ENCODE results near the gene IQCB1.
"Not testable (repeated sequence)": the region's sequence is repeated elsewhere in the genome, so short reads cannot be mapped to it uniquely, and the experiment has no call there.

The IQCB1 gene

GRCh38 chr3:121809249-121809648 lies 25.6 kb downstream of the IQCB1 start:
- in situ Hi-C loops (cut with HindIII; ENCODE audit: low sequenced_read_pairs) = no loop called here

- in situ Hi-C loops (cut with HindIII; ENCODE audit: low sequenced_read_pairs) = no loop called here
Measured at GRCh38 chr3:121803771-121804320, 31.0 kb downstream of the IQCB1 start.

- in situ Hi-C loops (cut with HindIII; ENCODE audit: low sequenced_read_pairs) = no loop called here
Measured at GRCh38 chr3:121800906-121801305, 34.0 kb downstream of the IQCB1 start.

GRCh38 chr3:121796970-121797369 lies 37.9 kb downstream of the IQCB1 start:
- in situ Hi-C loops (cut with HindIII; ENCODE audit: low sequenced_read_pairs) = no loop called here

- in situ Hi-C loops (cut with HindIII; ENCODE audit: low sequenced_read_pairs) = no loop called here
Measured at GRCh38 chr3:121794264-121794983, 40.4 kb downstream of the IQCB1 start.

- in situ Hi-C loops (cut with HindIII; ENCODE audit: low sequenced_read_pairs) = no loop called here
Measured at GRCh38 chr3:121793078-121793477, 41.8 kb downstream of the IQCB1 start.

- in situ Hi-C loops (cut with HindIII; ENCODE audit: low sequenced_read_pairs) = no loop called here
Measured at GRCh38 chr3:121786485-121786884, 48.4 kb downstream of the IQCB1 start.

- in situ Hi-C loops (cut with HindIII; ENCODE audit: low sequenced_read_pairs) = not testable (repeated sequence)
Measured at GRCh38 chr3:121782784-121783183, 52.1 kb downstream of the IQCB1 start.

- in situ Hi-C loops (cut with HindIII; ENCODE audit: low sequenced_read_pairs) = no loop called here
Measured at GRCh38 chr3:121781611-121782010, 53.2 kb downstream of the IQCB1 start.

GRCh38 chr3:121775095-121775494 lies 59.8 kb downstream of the IQCB1 start:
- in situ Hi-C loops (cut with HindIII; ENCODE audit: low sequenced_read_pairs) = not testable (repeated sequence)

- in situ Hi-C loops (cut with HindIII; ENCODE audit: low sequenced_read_pairs) = no loop called here
Measured at GRCh38 chr3:121769246-121769645, 65.6 kb downstream of the IQCB1 start.

GRCh38 chr3:121768452-121768851 lies 66.4 kb downstream of the IQCB1 start:
- in situ Hi-C loops (cut with HindIII; ENCODE audit: low sequenced_read_pairs) = no loop called here

GRCh38 chr3:121759541-121760202 lies 75.2 kb downstream of the IQCB1 start:
- in situ Hi-C loops (cut with HindIII; ENCODE audit: low sequenced_read_pairs) = no loop called here

- in situ Hi-C loops (cut with HindIII; ENCODE audit: low sequenced_read_pairs) = no loop called here
Measured at GRCh38 chr3:121758727-121759450, 76.0 kb downstream of the IQCB1 start.

GRCh38 chr3:121757812-121758545 lies 76.9 kb downstream of the IQCB1 start:
- in situ Hi-C loops (cut with HindIII; ENCODE audit: low sequenced_read_pairs) = no loop called here

- in situ Hi-C loops (cut with HindIII; ENCODE audit: low sequenced_read_pairs) = no loop called here
Measured at GRCh38 chr3:121757087-121757811, 77.6 kb downstream of the IQCB1 start.

GRCh38 chr3:121752772-121753171 lies 82.1 kb downstream of the IQCB1 start:
- in situ Hi-C loops (cut with HindIII; ENCODE audit: low sequenced_read_pairs) = no loop called here

GRCh38 chr3:121752261-121752660 lies 82.6 kb downstream of the IQCB1 start:
- in situ Hi-C loops (cut with HindIII; ENCODE audit: low sequenced_read_pairs) = no loop called here

GRCh38 chr3:121750087-121750415 lies 84.8 kb downstream of the IQCB1 start:
- in situ Hi-C loops (cut with HindIII; ENCODE audit: low sequenced_read_pairs) = no loop called here
